ENCODE data around the gene SH3BGRL2. TPM values are rescaled to one million over a fixed set of nuclear protein-coding genes. Genes with fewer than 3 reads are reported as not detected.

SH3BGRL2 gene
- total and polyA plus RNA-seq, 2 of the 8 experiments (the other 6 are each of a cell fraction or from before 2014, with no cell fraction given) = 6.0 to 20.3 TPM

GRCh38 chr6:79636673-79637072 lies 5.5 kb downstream of the SH3BGRL2 start (continued):
- TF ChIP-seq E2F6 (IDR thresholded peaks at IDR 0.05) = no peak
- TF ChIP-seq CREB1 (IDR thresholded peaks at IDR 0.05) = no peak
- TF ChIP-seq YY1 (IDR thresholded peaks at IDR 0.05; ENCODE audit: low read depth, low read length) = no peak
- TF ChIP-seq TAF7 (optimal IDR thresholded peaks at IDR 0.05; ENCODE audit: borderline replicate concordance, low read depth, low read length) = no peak
- TF ChIP-seq HDAC2 (IDR thresholded peaks at IDR 0.05; ENCODE audit: borderline replicate concordance in 1 of 2, low read depth in 2 of 2, low read length in 2 of 2) = no peak
- no peak for TF ChIP-seq SP1 (IDR thresholded peaks at IDR 0.05; ENCODE audit: low read depth, low read length)
- TF ChIP-seq, protein P1, sequence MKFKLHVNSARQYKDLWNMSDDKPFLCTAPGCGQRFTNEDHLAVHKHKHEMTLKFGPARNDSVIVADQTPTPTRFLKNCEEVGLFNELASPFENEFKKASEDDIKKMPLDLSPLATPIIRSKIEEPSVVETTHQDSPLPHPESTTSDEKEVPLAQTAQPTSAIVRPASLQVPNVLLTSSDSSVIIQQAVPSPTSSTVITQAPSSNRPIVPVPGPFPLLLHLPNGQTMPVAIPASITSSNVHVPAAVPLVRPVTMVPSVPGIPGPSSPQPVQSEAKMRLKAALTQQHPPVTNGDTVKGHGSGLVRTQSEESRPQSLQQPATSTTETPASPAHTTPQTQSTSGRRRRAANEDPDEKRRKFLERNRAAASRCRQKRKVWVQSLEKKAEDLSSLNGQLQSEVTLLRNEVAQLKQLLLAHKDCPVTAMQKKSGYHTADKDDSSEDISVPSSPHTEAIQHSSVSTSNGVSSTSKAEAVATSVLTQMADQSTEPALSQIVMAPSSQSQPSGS (IDR thresholded peaks at IDR 0.05; ENCODE audit: low read length) = no peak
- TF ChIP-seq RNF2 (IDR thresholded peaks at IDR 0.05; ENCODE audit: borderline replicate concordance, low read depth, low read length, missing control alignments, poor library complexity, severe bottlenecking) = no peak

Measured in H1 (cell line).